ENCODE results near the gene ACTL10.
"Not testable (repeated sequence)": the region's sequence is repeated elsewhere in the genome, so short reads cannot be mapped to it uniquely, and the experiment has no call there.

DNA sequence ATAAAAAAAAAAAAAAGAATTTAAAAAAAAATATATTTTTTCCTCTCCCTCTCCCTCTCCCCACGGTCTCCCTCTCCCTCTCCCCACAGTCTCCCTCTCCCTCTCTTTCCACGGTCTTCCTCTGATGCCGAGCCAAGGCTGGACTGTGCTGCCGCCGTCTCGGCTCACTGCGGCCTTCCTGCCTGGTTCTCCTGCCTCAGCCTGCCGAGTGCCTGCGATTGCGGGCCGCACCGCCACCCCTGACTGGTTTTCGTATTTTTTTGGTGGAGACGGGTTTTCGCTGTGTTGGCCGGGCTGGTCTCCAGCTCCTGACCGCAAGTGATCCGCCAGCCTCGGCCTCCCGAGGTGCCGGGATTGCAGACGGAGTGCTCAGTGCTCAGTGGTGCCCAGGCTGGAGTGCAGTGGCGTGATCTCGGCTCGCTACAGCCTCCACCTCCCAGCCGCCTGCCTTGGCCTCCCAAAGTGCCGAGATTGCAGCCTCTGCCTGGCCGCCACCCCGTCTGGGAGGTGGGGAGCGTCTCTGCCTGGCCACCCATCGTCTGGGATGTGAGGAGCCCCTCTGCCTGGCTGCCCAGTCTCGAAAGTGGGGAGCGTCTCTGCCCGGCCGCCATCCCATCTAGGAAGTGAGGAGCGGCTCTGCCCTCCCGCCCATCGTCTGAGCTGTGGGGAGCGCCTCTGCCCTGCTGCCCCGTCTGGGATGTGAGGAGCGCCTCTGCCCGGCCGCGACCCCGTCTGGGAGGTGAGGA, 34.1 kb downstream of the ACTL10 start:
- TF ChIP-seq LEF1 (IDR thresholded peaks at IDR 0.05; ENCODE audit: borderline replicate concordance); SP1 (IDR thresholded peaks at IDR 0.05); NFRKB (IDR thresholded peaks at IDR 0.05); HDGF (IDR thresholded peaks at IDR 0.05; ENCODE audit: borderline replicate concordance); ELF4 (IDR thresholded peaks at IDR 0.05); TARDBP (IDR thresholded peaks at IDR 0.05); BHLHE40 (IDR thresholded peaks at IDR 0.05; ENCODE audit: borderline replicate concordance); FOXA1 (IDR thresholded peaks at IDR 0.05): not testable (repeated sequence)
- TF ChIP-seq, protein P1, sequence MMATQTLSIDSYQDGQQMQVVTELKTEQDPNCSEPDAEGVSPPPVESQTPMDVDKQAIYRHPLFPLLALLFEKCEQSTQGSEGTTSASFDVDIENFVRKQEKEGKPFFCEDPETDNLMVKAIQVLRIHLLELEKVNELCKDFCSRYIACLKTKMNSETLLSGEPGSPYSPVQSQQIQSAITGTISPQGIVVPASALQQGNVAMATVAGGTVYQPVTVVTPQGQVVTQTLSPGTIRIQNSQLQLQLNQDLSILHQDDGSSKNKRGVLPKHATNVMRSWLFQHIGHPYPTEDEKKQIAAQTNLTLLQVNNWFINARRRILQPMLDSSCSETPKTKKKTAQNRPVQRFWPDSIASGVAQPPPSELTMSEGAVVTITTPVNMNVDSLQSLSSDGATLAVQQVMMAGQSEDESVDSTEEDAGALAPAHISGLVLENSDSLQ (IDR thresholded peaks at IDR 0.05), result not testable (repeated sequence)

Data from HEK293T (cell line).